Testis (tissue), 2 donors: ENCODE results near the gene LCN10.

Source experiments
- CTCF ChIP-seq, 3 experiments: fragments of 450-650 bp in 2 of 3; fragments of 200-600 bp in 1 of 3; sonication (generic) in 1 of 3; IDR thresholded peaks; one replicate each; pipeline ENCODE4 v1.5.1; 2016 to 2019; ENCODE audit warnings: antibody characterized with exemption in 3 of 3, mild to moderate bottlenecking in 2 of 3, moderate library complexity in 1 of 3
- POLR2A ChIP-seq: fragments of 450-650 bp; IDR thresholded peaks from one replicate; pipeline ENCODE4 v1.6.1; 2017; ENCODE audit warnings: antibody characterized with exemption, mild to moderate bottlenecking, moderate library complexity

DNA sequence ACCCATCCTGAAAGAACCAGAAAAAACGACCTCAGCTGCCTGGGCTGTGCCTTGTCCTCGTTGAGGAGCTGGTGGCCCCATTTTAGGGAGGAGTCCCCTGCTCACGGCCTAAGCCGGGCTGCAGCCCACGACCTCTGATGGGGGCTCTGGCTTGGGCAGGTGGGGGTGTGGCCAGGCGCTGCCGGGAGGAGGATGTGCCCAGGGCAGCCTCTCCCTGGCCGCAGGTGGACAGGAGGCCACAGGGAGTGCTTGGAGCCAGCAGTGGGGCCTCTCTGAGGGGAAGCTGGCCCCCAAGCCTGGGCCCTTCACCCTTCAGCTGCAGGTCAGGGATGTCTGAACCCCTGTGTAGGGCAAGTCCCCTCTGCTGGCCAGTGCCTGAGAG is 27.9 kb downstream of the LCN10 start:
- no peak for TF ChIP-seq POLR2A
- no peak for TF ChIP-seq CTCF (IDR thresholded peaks at IDR 0.05)
